GM12873 (cell line): ENCODE measurements around the gene EPO.

ENCODE experiments used
- TF ChIP-seq, protein P1 (sequence below): IDR thresholded peaks from 2 replicates; pipeline ENCODE4 v1.5.1; 2012; ENCODE audit warnings: low read depth, mild to moderate bottlenecking, moderate library complexity, low read length, control low read depth; ENCODE audit not compliant: insufficient read depth; ENCODE audit errors: missing control alignments

Gene EPO

DNA sequence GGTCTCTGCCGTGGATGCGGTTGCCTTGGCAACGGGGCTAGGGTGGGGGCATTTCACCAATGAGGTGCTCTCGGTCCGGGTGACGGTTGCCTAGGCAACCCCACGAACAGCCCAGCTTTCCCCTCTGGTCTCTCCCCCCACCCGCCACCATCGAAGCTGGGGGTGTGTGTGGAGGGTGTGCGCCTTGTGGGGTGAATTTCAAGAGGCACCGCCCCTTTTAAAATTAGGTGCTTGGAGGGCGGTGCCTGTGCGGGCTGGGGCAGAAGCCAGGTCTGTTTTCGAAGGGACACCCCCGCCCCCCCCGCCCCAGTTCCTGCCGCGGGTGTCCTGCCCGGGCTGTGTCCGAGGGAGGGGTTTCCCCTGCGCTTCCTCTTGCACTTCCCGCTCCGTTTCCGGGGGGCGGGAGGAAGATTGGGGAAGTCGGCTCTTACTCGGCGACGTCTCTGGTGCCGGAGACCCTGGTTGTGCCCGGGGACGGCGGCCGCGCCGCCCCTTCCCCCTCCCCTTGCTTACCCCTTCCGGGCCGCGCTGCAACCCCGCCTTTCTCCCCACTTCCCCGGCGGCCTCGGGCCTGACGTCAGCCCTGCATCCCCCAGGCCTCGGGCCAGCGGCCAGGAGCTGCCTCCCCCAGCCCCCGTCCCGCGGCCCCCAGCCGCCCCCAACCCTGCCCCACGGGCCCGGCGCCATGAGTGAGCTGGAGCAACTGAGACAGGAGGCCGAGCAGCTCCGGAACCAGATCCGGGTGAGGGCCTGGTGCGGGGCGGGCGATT is 44.5 kb upstream of the EPO start:
- TF ChIP-seq, protein P1, sequence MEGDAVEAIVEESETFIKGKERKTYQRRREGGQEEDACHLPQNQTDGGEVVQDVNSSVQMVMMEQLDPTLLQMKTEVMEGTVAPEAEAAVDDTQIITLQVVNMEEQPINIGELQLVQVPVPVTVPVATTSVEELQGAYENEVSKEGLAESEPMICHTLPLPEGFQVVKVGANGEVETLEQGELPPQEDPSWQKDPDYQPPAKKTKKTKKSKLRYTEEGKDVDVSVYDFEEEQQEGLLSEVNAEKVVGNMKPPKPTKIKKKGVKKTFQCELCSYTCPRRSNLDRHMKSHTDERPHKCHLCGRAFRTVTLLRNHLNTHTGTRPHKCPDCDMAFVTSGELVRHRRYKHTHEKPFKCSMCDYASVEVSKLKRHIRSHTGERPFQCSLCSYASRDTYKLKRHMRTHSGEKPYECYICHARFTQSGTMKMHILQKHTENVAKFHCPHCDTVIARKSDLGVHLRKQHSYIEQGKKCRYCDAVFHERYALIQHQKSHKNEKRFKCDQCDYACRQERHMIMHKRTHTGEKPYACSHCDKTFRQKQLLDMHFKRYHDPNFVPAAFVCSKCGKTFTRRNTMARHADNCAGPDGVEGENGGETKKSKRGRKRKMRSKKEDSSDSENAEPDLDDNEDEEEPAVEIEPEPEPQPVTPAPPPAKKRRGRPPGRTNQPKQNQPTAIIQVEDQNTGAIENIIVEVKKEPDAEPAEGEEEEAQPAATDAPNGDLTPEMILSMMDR = no peak

DNA sequence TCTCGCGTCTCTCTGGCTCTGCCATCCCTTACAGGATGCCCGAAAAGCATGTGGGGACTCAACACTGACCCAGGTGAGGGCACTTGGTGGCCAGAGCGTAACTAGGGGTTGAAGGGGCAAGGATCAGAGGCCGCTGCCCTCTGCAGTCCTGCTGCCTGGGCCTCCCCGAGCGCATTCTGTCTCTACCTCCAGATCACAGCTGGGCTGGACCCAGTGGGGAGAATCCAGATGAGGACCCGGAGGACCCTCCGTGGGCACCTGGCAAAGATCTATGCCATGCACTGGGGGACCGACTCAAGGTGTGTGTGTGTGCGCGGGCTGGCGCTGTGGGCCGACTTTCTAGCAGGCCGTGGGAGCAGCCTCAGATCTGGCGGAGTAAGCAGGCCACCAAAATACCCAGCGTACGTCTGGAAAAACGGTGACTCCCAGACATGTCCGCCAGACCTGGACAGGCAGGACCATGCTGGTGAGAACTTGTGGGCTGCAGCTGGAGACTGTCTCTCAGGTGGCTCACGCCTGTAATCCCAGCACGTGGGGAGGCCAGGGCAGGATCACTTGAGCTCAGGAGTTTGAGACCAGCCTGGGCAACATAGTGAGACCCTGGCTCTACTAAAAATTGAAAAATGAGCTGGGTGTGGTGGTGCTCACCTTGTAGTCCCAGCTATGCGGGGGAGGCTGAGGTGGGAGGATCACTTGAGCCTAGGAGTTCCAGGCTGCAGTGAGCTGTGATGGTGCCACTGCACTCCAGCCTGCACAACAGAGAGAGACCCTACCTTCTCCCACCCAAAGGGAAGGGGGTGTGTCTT is 43.6 kb upstream of the EPO start:
- TF ChIP-seq, protein P1 = no peak

DNA sequence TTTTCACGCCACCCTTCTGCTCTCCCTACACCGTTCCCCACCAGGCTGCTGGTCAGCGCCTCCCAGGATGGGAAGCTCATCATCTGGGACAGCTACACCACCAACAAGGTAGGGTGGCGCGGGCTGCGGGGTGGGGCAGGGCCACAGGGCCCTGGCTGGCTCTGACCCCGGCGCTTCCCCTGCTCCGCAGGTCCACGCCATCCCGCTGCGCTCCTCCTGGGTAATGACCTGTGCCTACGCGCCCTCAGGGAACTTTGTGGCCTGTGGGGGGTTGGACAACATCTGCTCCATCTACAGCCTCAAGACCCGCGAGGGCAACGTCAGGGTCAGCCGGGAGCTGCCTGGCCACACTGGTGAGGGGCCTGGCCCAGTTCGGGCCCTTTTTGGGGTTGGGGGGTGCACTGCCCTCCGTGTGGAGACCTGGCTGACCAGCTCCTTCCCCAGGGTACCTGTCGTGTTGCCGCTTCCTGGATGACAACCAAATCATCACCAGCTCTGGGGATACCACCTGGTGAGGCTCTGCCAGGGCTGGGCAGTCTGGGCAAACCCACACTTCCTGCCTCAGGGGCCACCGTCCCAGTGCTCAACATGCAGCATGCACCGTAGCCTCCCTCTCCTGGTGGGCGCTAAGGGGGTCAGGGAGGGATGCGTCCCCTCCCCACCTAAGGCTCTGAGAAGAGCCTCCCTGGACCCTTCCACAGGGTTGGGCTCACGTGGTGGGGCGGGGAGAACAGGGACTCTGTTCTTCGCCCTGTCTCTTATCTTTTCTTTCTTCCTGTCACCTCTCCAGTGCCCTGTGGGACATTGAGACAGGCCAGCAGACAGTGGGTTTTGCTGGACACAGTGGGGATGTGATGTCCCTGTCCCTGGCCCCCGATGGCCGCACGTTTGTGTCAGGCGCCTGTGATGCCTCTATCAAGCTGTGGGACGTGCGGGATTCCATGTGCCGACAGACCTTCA is 42.7 kb upstream of the EPO start:
- TF ChIP-seq, protein P1 = no peak

DNA sequence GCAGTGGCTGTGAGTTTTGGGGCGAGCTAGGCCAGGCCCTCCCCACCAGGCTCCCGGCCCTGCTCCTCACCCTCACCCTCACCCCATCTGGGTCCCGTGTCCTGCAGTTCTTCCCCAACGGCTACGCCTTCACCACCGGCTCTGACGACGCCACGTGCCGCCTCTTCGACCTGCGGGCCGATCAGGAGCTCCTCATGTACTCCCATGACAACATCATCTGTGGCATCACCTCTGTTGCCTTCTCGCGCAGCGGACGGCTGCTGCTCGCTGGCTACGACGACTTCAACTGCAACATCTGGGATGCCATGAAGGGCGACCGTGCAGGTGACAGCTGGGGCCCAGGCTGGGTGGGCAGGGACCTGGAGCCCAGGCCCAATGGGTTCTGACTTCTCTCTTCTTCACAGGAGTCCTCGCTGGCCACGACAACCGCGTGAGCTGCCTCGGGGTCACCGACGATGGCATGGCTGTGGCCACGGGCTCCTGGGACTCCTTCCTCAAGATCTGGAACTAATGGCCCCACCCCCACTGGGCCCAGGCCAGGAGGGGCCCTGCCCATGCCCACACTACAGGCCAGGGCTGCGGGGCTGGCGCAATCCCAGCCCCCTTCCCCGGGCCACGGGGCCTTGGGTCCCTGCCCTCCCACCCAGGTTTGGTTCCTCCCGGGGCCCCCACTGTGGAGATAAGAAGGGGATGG is 41.8 kb upstream of the EPO start:
- TF ChIP-seq, protein P1 = no peak

DNA sequence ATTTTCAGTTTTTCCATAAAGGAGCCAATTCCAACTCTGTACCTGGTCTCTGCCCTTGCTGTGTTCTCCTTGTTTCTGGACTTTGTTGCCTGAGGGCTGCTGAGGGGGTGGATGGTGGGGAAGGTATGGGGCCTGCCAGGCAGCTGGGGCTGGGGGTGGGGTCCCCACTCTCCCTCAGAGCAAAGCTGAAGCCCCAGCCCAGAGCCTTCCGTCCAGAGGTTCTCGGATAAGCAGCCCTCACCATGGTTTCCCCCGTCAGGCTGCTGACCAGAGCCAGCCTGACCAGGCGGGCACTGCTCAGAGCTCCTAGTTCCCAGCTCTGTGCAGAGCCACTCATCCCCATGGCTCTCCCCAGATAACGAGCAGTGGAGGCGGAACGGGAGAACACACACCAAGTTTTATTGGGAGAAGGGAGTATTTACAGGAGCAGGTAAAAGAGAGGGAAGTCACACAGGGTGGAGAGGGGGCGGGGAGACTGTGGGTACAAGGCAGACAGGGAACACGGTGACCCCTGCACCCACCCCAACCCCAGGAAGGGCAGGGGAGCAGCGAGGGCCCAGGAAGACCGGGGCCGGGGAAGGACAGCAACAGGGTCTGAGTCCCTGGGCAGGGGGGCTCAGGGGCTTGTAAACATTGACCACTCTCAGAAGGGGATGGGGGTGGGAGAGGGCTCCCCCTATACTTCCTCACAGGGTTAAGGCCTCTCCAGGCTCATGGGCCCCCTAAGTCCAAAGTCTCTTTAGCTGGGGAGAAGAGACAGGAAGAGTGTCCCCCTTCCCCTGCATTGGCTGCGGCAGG is 40.9 kb upstream of the EPO start:
- TF ChIP-seq, protein P1 = no peak

DNA sequence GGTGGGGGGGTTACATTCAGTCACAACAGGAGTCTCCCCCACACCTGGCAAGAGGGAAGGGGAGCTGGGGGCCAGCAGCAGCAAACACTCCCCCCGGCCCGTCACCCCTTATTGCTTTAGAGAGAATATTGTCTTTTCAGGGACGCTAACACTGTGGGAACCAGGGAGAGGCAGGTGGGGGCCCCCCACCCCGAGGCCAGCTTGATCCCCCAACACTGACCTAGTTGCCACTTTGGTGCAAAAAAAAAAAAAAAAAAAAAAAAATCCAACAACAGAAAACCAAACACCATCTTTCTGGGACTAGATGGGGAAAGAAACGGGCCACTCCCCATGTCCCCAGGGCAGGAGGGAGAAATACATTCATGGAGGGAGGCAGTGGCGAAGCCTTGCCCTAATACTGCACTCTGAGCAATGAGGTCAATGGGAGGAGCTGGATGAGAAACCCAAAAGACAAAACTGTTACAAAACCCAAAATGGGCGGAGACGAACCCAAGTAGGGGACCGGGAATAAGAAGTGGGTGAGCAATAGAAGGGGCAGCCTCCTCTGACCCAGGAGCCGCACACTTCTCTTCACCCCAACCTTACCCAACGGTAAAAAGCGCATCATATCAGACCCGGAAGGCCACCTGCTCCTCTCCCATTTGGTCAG is 40.2 kb upstream of the EPO start:
- TF ChIP-seq, protein P1 = no peak
